Measurements from ENCODE around the gene TIPARP. TPM values are rescaled to one million over a fixed set of nuclear protein-coding genes. Genes with fewer than 3 reads are reported as not detected.
A peak's percentile ranks its signal among the peaks of the same experiment; 100 is the strongest.
"Not testable (repeated sequence)": the region's sequence is repeated elsewhere in the genome, so short reads cannot be mapped to it uniquely, and the experiment has no call there.

Gene TIPARP
- total RNA-seq, 1 donor from 2014 or later, result 8.1 TPM

- ATAC-seq (no peak), DNase-seq (ENCODE audit: low spot score) (no peak)
These were observed 33.2 kb downstream of the TIPARP start for GRCh38 chr3:156707588-156707987.

- ATAC-seq, result no peak
These were observed 36.0 kb downstream of the TIPARP start for GRCh38 chr3:156710429-156710828.

GRCh38 chr3:156711113-156711512 is 36.7 kb downstream of the TIPARP start:
- DNase-seq (ENCODE audit: low spot score), result no peak
- no peak for ATAC-seq

More at GRCh38 chr3:156710429-156710828, 36.0 kb downstream of the TIPARP start:
- DNase-seq (ENCODE audit: low spot score), result no peak

GRCh38 chr3:156711944-156712343 is 37.6 kb downstream of the TIPARP start:
- not testable (repeated sequence) for DNase-seq (ENCODE audit: low spot score)

GRCh38 chr3:156716105-156716862 is 41.9 kb downstream of the TIPARP start:
- DNase-seq (ENCODE audit: low spot score), result no peak
- ATAC-seq, result no peak

More at GRCh38 chr3:156711944-156712343, 37.6 kb downstream of the TIPARP start:
- not testable (repeated sequence) for ATAC-seq

GRCh38 chr3:156718622-156719306 is 44.4 kb downstream of the TIPARP start:
- no peak for ATAC-seq
- no peak for DNase-seq (ENCODE audit: low spot score)

GRCh38 chr3:156720826-156721225 is 46.4 kb downstream of the TIPARP start:
- DNase-seq (ENCODE audit: low spot score), result no peak
- ATAC-seq, result no peak

- ATAC-seq (no peak), DNase-seq (ENCODE audit: low spot score) (no peak)
These were observed 47.6 kb downstream of the TIPARP start for GRCh38 chr3:156721687-156722618.

- ATAC-seq (no peak), DNase-seq (ENCODE audit: low spot score) (no peak)
These were observed 48.8 kb downstream of the TIPARP start for GRCh38 chr3:156723182-156723619.

- ATAC-seq (no peak), DNase-seq (ENCODE audit: low spot score) (no peak)
These were observed 51.3 kb downstream of the TIPARP start for GRCh38 chr3:156725682-156726081.

- ATAC-seq (no peak), DNase-seq (ENCODE audit: low spot score) (no peak)
These were observed 52.1 kb downstream of the TIPARP start for GRCh38 chr3:156726456-156726855.

GRCh38 chr3:156727519-156728205 is 53.3 kb downstream of the TIPARP start:
- no peak for DNase-seq (ENCODE audit: low spot score)
- no peak for ATAC-seq

GRCh38 chr3:156728267-156728985 is 54.0 kb downstream of the TIPARP start:
- DNase-seq (ENCODE audit: low spot score), result no peak
- peak; percentile 35 for ATAC-seq

- ATAC-seq (no peak), DNase-seq (ENCODE audit: low spot score) (no peak)
These were observed 55.2 kb downstream of the TIPARP start for GRCh38 chr3:156729460-156730179.

- ATAC-seq, result no peak
- DNase-seq (ENCODE audit: low spot score), result no peak
These were observed 57.4 kb downstream of the TIPARP start for GRCh38 chr3:156731813-156732212.

- DNase-seq (ENCODE audit: low spot score) (no peak), ATAC-seq (no peak)
These were observed 57.9 kb downstream of the TIPARP start for GRCh38 chr3:156732261-156732660.

- DNase-seq (ENCODE audit: low spot score) (no peak), ATAC-seq (no peak)
These were observed 58.5 kb downstream of the TIPARP start for GRCh38 chr3:156732715-156733421.

- DNase-seq (ENCODE audit: low spot score); ATAC-seq: not testable (repeated sequence)
These were observed 60.3 kb downstream of the TIPARP start for GRCh38 chr3:156734661-156735060.

Data from left lobe of liver (tissue), 2 donors.